ENCODE results near the gene DGKQ.

DNA sequence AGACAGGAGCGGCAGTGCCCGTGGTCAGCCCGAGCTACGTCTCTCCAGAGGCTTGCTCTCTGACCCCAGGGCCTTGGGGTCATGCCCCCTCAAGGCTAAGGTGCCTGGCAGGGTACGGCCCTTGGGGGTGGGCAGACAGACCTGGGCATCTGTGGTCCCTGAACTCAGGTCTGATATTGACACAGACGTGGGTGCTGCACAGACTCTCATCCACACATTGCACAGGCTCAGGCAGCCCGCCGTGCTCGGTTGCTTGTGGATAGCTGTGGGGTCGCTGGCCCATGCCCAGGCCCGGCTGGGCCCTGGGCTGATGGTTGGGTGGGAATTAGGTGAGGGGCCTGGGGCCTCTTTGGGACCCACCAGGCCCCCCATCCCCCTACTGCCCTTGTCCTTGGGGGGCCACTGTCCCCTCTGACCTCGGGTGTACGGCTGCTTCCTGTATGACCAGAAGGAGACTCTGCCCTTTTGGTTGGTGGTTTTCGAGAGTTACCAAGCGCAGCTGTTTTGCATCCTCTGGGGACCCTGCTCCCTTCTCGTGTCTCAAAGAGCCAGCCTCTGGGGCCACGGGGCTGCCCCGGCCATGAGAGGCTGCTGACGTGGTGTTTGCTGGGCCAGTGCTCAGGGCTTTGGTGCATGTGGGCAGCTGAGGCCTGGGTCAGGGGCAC lies 48.1 kb upstream of the DGKQ start:
- TF ChIP-seq, protein P1, sequence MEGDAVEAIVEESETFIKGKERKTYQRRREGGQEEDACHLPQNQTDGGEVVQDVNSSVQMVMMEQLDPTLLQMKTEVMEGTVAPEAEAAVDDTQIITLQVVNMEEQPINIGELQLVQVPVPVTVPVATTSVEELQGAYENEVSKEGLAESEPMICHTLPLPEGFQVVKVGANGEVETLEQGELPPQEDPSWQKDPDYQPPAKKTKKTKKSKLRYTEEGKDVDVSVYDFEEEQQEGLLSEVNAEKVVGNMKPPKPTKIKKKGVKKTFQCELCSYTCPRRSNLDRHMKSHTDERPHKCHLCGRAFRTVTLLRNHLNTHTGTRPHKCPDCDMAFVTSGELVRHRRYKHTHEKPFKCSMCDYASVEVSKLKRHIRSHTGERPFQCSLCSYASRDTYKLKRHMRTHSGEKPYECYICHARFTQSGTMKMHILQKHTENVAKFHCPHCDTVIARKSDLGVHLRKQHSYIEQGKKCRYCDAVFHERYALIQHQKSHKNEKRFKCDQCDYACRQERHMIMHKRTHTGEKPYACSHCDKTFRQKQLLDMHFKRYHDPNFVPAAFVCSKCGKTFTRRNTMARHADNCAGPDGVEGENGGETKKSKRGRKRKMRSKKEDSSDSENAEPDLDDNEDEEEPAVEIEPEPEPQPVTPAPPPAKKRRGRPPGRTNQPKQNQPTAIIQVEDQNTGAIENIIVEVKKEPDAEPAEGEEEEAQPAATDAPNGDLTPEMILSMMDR (IDR thresholded peaks at IDR 0.05 in 8 of 11, conservative IDR thresholded peaks at IDR 0.05 in 3 of 11), result no peak
- no peak for TF ChIP-seq POLR2A (IDR thresholded peaks at IDR 0.05)

Data from spleen (tissue), 7 donors.